Left ventricle myocardium superior (tissue), 1 donor: ENCODE measurements around the gene FAM83E. TPM values are rescaled to one million over a fixed set of nuclear protein-coding genes. Genes with fewer than 3 reads are reported as not detected.
A peak's percentile ranks its signal among the peaks of the same experiment; 100 is the strongest.
"Not testable (repeated sequence)": the region's sequence is repeated elsewhere in the genome, so short reads cannot be mapped to it uniquely, and the experiment has no call there.

Experiments used
- ATAC-seq: fragments of 200-7000 bp; cut with Tn5 transposase; one replicate; pipeline ENCODE4 v1.9.1; 2020; ENCODE audit warnings: mild to moderate bottlenecking, moderate library complexity
- DNase-seq: peaks from one replicate; pipeline ENCODE4 v3.0.0-alpha.2; 2020
- intact Hi-C: fragments of 100-400 bp; cut with micrococcal nuclease; formaldehyde crosslinking; loops from one replicate; pipeline ENCODE4 v1.11.0; 2022
- long read RNA-seq: library from polyadenylated mRNA; unstranded; transcript quantifications from one replicate; pipeline ENCODE4 v2.0.0, GENCODE V29; 2021
- total RNA-seq: library from RNA; stranded (reverse); fragmentation: NEBNext Ultra II Directional; extraction: Animal tissue kit (Norgen Biotek cat#: 25700); gene quantifications from one replicate; pipeline ENCODE4 v1.2.1, GENCODE V29; 2021
- donor health status: DM: no; HTN: yes; CAD: no; lungs with severe emphysema.

The FAM83E gene
- total RNA-seq, result not detected
- long read RNA-seq, result 0 reads

DNA sequence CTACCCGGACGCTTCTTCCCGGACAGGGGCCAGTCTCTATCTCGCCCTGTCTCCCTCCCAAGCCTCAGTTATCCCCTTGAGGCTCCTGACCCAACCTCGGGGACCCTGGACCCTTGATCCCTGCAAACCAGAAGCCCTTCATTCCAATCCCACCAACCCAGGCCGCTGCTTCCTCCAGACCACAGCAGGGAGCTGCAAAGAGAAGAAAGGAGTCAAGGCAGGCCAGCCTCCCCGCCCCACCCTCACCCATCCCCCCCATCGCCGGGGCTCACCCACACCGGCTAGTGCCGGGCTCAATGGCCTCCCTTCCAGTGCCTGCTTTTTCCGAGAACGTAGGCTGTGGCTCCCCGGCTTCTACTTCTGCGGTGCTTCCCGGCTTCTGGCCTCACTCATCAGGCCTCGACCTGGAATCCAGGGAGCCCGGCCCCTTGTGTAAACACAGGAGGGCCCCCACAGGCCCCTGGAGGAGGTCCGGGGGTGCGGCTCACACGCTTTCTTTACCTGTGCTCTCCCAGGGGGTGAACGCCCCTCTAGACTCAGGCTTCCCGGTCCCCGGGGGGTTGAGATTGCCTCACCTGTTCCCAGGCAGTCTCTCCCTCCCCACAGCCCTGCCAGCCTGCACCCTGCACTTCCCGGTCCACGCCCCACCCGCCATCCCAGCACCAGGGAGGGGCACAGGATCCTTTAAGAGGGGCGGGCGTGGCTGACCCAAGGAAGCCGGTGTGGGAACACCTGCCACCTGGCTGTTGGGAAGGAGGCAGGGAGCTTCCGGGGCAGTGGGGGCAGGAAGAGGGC, at the start of gene FAM83E:
TSS of gene FAM83E (minus strand) at position 641 of the 795 bp plus-strand sequence. CDS start 1,704 bp downstream, outside the sequence.
- no peak for DNase-seq
- ATAC-seq, result no peak
- intact Hi-C loops, result no loop called here

DNA sequence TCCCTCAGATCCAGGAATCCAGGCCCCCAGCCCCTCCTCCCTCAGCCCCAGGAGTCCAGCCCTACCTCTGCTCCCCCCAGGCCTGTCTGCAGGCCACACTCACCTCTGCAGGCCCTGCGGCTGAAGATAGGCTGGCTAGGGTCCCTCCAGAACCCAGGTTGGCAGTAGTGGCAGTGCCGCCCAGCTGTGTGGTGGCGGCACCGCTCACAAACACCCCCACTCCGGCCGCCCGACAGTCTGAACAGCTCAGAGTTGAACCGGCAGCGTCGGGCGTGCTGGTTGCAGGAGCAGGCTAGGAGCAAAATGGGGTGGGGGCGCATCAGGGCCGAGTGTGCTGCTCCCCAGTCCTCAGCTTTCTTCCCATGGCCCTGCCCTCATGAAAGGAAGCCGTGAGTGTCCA, 49.6 kb upstream of the FAM83E start:
- DNase-seq (no peak), ATAC-seq (no peak)
- intact Hi-C loops, result no loop called here

- DNase-seq, result no peak
- intact Hi-C loops, result no loop called here
- no peak for ATAC-seq
Observed at GRCh38 chr19:48663667-48664066, 48.8 kb upstream of the FAM83E start.

DNA sequence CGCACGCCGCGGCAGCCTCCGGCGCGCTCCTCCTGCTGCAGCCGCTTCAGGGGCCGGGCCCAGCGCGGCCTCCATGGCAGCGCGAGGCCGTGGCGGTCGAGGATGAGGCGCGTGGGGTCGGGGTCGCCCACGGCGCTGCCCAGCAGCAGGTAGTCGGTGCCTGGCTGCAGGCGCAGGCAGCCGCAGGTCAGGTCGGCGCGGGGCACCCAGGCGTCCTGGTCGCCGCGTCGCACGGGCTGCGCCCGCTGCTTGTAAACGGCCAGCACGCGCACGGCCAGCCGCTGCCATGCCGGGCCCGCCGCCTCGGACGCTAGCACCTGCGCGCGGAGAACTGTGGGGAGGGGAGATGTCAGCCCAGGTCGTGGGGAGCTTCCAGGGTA, 46.8 kb upstream of the FAM83E start:
- ATAC-seq (no peak), DNase-seq (no peak)
- intact Hi-C loops, result no loop called here

DNA sequence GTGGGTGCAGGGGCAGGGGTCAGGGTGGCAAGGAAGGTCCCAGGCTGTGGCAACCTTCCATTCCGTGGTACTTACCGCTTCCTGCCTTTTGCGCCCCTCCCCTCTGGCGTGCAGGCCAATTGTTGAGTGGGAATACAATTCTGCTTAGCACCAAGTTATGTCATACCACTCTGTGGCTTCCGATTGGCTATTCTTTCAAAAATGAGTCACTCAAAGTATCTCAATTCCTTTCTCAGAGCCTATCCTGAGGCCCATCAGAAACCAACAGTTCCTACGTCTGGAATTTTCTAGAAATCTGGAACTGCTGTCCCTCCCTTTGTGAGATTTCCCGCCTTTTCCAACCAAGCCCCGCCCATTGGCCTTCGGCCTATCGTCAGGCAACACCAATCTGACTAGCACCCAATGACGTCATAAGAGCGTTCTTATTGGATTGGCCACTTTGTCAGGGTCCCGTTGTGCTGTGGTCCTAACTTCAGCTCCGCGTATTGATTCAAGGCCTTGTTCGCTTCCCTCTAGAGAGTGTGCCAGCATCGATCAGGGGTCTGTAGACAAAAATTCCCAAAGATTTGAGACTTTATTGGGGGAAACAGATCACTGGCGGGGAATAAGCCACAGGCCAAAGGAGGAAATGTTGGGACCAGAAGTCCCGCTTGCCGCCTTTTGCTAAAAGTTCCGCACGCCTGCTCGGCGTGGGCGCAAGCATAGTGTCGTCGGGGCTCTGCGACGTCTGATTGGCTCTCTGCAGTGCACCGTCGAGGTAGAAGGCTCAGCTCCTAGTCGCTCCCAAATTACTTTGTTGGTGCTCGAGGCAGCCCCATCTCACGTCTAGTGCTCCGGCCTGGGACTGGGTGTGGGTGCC, 46.2 kb upstream of the FAM83E start:
- ATAC-seq (peak; percentile 91), DNase-seq (peak; percentile 89)
- intact Hi-C loops, result no loop called here

DNA sequence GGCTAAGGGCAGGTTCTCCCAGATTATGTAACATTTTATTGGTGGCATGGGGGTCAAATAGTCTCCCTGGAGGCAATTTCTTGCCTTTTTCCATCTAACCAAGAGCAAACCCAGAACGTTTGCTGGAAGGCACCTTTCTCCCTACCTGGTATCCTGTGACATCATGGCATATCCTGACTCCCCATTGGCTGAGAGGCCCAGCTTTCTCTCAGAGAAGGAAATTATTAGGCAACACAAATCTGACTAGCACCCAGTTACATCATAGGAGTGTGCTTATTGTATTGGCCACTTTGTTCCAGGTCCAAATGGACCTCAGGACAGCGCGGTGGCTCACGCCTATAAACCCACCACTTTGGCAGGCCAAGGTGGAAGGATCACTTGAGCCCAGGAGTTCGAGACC, 44.9 kb upstream of the FAM83E start:
- ATAC-seq (no peak), DNase-seq (no peak)
- intact Hi-C loops, result no loop called here

GRCh38 chr19:48658483-48658882, 43.6 kb upstream of the FAM83E start:
- intact Hi-C loops, result no loop called here
- DNase-seq, result no peak

GRCh38 chr19:48657828-48658227, 43.0 kb upstream of the FAM83E start:
- intact Hi-C loops, ATAC-seq, DNase-seq: not testable (repeated sequence)

More at GRCh38 chr19:48658483-48658882, 43.6 kb upstream of the FAM83E start:
- no peak for ATAC-seq

DNA sequence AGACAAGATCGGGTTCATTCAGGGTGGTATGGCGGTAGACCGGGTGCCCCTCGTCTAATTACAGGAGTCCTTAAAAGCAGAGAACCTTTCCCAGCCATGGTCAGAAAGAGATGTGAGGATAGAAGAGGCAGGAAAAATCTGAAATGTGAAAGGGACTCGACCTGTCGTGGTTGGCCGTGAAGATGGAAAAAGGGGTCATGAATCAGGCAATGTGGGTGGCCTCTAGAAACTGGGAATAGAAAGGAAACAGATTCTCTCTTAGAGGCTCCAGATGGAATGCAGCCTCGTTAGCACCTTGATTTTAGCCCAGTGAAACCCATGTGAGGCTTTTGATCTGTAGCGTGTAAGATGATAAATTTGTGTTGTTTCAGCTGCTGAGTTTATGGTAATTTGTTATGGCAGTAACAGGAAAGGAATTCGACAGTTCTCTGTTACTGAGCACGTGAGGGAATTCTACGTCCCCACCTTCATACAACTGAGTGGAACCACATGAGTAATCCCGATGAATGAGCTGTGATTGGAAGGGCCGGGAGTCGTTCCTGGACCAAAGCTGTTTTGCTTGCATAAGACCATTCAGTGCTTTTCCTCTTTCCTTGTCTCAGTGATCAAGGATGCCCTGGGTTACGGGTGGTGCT, 42.1 kb upstream of the FAM83E start:
- intact Hi-C loops, result no loop called here
- ATAC-seq (no peak), DNase-seq (no peak)

DNA sequence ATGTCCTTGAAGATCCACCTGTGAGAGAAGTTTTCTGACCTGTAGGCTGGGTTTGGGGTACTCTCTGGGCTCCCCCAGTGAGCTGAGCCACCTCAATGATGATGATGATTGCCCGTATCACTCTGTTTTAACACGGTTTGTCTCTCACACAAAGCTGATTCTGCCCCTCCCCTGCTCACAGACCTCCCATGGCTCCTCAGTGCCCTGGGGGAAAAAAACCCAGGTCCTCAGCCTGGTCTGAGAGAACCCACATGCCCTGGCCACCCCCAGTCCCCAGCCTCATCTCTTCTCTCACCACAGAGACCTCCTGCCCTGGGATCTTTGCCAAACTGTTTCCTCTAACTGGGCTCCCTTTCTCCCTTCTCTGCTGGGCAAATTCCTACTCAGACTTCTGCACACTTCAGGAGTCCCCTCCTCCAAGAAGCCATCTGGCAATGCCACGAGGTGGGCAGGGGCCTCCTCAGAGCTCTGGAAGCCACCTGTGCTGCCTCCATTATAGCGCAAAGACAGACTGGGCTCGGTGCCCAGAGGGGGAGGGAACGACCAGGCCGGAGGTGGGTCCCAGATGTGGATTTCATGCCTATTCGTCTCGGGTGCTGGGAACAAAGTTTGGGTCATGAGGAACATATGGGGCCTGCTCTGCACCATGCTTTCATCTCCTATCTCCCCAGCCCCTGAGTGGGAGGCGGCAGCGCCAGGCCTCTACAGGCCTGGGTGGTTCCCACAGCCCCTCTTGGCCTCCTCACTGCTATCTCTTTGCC, 39.6 kb upstream of the FAM83E start:
- ATAC-seq, result no peak
- no peak for DNase-seq
- intact Hi-C loops, result no loop called here

- intact Hi-C loops, result no loop called here
- DNase-seq (no peak), ATAC-seq (no peak)
Observed at GRCh38 chr19:48651683-48652048, 36.8 kb upstream of the FAM83E start.

- DNase-seq, result no peak
- ATAC-seq, result no peak
- intact Hi-C loops, result no loop called here
Observed at GRCh38 chr19:48650974-48651682, 36.3 kb upstream of the FAM83E start.

GRCh38 chr19:48648134-48648533, 33.3 kb upstream of the FAM83E start:
- DNase-seq, result no peak
- intact Hi-C loops, result no loop called here
- ATAC-seq, result no peak

DNA sequence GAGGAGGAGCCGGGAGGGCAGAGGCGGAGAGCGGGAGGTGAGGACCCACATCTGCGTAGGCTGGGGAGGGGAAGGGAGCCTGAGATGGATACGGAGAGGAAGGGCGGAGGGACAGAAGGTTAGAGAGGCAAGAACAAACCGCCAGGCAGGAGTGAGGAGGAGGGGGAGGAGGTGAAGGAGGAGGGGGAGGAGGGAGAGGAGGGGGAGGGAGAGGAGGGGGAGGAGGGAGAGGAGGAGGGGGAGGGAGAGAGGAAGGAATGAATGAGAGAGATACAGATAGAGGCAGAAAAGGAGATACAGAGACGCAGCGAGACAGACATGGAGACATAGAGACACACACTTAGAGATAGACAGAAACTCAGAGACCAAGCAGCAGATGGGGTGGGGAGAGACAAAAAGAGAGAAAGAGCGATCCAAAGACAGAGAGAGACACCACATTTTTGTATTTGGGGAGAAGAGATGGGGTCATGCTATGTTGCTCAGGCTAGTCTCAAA, 31.9 kb upstream of the FAM83E start:
- intact Hi-C loops, result no loop called here
- no peak for ATAC-seq
- no peak for DNase-seq

GRCh38 chr19:48646001-48646721, 31.3 kb upstream of the FAM83E start, which contains the start of gene CA11:
Gene CA11, minus strand, starts transcription at chr19:48646187. Its CDS starts 555 bp downstream, at chr19:48645632.
- ATAC-seq, result peak; percentile 91
- DNase-seq, result peak; percentile 90
- intact Hi-C loops, result no loop called here

GRCh38 chr19:48645620-48646000, 30.7 kb upstream of the FAM83E start:
- intact Hi-C loops, result no loop called here
- no peak for DNase-seq
- ATAC-seq, result peak; percentile 17

- intact Hi-C loops, result no loop called here
- peak; percentile 77 for DNase-seq
- ATAC-seq, result peak; percentile 73
Observed at GRCh38 chr19:48644839-48645619, 30.2 kb upstream of the FAM83E start.
